GM12878 (cell line): ENCODE results near the gene PARP2. TPM values are rescaled to one million over a fixed set of nuclear protein-coding genes. Genes with fewer than 3 reads are reported as not detected.

Experiments
- ASH2L ChIP-seq: fragments of 300-600, 200-600 bp; sonication (generic); IDR thresholded peaks from 2 replicates; pipeline ENCODE4 v1.6.1; 2017; ENCODE audit warnings: low read depth, mild to moderate bottlenecking, borderline replicate concordance
- CUX1 ChIP-seq: IDR thresholded peaks from 2 replicates; pipeline ENCODE4 v1.6.1; 2012; ENCODE audit warnings: improper control_type of control experiment, low read depth, low read length; ENCODE audit not compliant: insufficient replicate concordance
- EED ChIP-seq: sonication (generic); IDR thresholded peaks from 2 replicates; pipeline ENCODE4 v1.6.1; 2016; ENCODE audit warnings: antibody characterized with exemption, low read depth
- EP300 ChIP-seq, 2 experiments: fragments of 150-350 bp in 1 of 2; IDR thresholded peaks; 2 replicates each; pipeline ENCODE4 v1.6.1; 2011 to 2012; ENCODE audit warnings: low read depth in 2 of 2, low read length in 2 of 2, borderline replicate concordance in 1 of 2, improper control_type of control experiment in 1 of 2, inconsistent platforms in 1 of 2; ENCODE audit not compliant: control insufficient read depth in 1 of 2
- IKZF2 ChIP-seq, 2 experiments: fragments of 450-650 bp; IDR thresholded peaks; 2 replicates each; pipeline ENCODE4 v1.6.1; 2017; ENCODE audit warnings: mild to moderate bottlenecking in 2 of 2, moderate library complexity in 2 of 2
- LARP7 ChIP-seq: fragments of 450-650 bp; IDR thresholded peaks from 2 replicates; pipeline ENCODE4 v1.6.1; 2017; ENCODE audit warnings: mild to moderate bottlenecking
- NFIC ChIP-seq: IDR thresholded peaks from 2 replicates; pipeline ENCODE4 v1.6.1; 2012; ENCODE audit warnings: low read depth, mild to moderate bottlenecking, inconsistent platforms, low read length, moderate library complexity
- POLR2AphosphoS5 ChIP-seq: IDR thresholded peaks from 2 replicates; pipeline ENCODE4 v1.6.1; 2011; ENCODE audit warnings: mild to moderate bottlenecking, low read length, inconsistent platforms
- RFX5 ChIP-seq: IDR thresholded peaks from 2 replicates; pipeline ENCODE4 v1.6.1; 2011; ENCODE audit warnings: low read depth, low read length, improper control_type of control experiment
- RUNX3 ChIP-seq: IDR thresholded peaks from 2 replicates; pipeline ENCODE4 v1.6.1; 2012; ENCODE audit warnings: low read length, inconsistent platforms
- SMAD5 ChIP-seq: IDR thresholded peaks from 2 replicates; pipeline ENCODE4 v1.6.1; 2016; ENCODE audit warnings: antibody characterized with exemption, low read depth
- TCF3 ChIP-seq: IDR thresholded peaks from 2 replicates; pipeline ENCODE4 v1.6.1; 2012; ENCODE audit warnings: low read depth, mild to moderate bottlenecking, low read length, borderline replicate concordance; ENCODE audit not compliant: insufficient read depth
- polyA plus RNA-seq, 11 experiments: library from polyadenylated mRNA; depleted of rRNA in 4 of 11; unstranded in 6 of 11; stranded (reverse) in 5 of 11; fragments of >200 nt; fragmentation: Nextera tagmentation in 4 of 11; fragmentation: Illumina TruSeq in 1 of 11; extraction: Ambion mirVana in 4 of 11; extraction: Trizol in 1 of 11; gene quantifications; 1 replicate in 1 of 11; 2 replicates in 10 of 11; pipeline versions ENCODE4 v1.2.1 to v1.2.3, GENCODE V29; 2011 to 2016; ENCODE audit warnings: inconsistent platforms in 2 of 11, missing spikeins in 2 of 11, low read depth in 1 of 11
- total RNA-seq, 4 experiments: library from RNA; depleted of rRNA in 3 of 4; stranded (reverse); fragments of >200 nt in 3 of 4; fragmentation: Illumina TruSeq in 1 of 4; extraction: Trizol in 1 of 4; gene quantifications; 2 replicates each; pipeline versions ENCODE4 v1.2.1 to v1.2.3, GENCODE V29; 2013 to 2021

PARP2 gene
- total and polyA plus RNA-seq, 10 of the 15 experiments (the other 5 are each of a cell fraction or from before 2014, with no cell fraction given): 26.7 to 75.4 (median 42.3) TPM

GRCh38 chr14:20343092-20343861, at the start of gene PARP2 (continued):
- TF ChIP-seq IKZF2 (IDR thresholded peaks at IDR 0.05) (peak; percentile 96 to 97), CUX1 (no peak), SMAD5 (peak; percentile 98), POLR2AphosphoS5 (peak; percentile 99), RUNX3 (peak; percentile 59; the same call in 1 of the 2 replicates), TCF3 (peak; percentile 94), RFX5 (no peak), EED (peak; percentile 99), ASH2L (no peak), NFIC (peak; percentile 64; the same call in 1 of the 2 replicates), LARP7 (no peak; the same call in 1 of the 2 replicates), EP300 (IDR thresholded peaks at IDR 0.05; ENCODE audit: borderline replicate concordance in 1 of 2, control insufficient read depth in 1 of 2, low read depth in 2 of 2, low read length in 2 of 2) (no peak)
